Right lobe of liver (tissue), 4 donors: ENCODE data around the gene LPA.
"Not testable (repeated sequence)": the region's sequence is repeated elsewhere in the genome, so short reads cannot be mapped to it uniquely, and the experiment has no call there.

Source experiments
- CTCF ChIP-seq, 4 donors: fragments of 200-600 bp in 3 of 4; fragments of 450-650 bp in 1 of 4; IDR thresholded peaks; one replicate each; pipeline versions ENCODE4 v1.5.1 to v1.8.0; 2016 to 2022; ENCODE audit warnings: antibody characterized with exemption in 4 of 4, mild to moderate bottlenecking in 2 of 4
- POLR2A ChIP-seq: fragments of 450-650 bp; IDR thresholded peaks from one replicate; pipeline ENCODE4 v1.6.1; 2017; ENCODE audit warnings: antibody characterized with exemption, mild to moderate bottlenecking
- donor health status: DM: no; HTN: no; CAD: no.
- donor health status: DM: no; HTN: no; CAD: no.
- donor health status: DM: no; HTN: yes; CAD: no.

GRCh38 chr6:160701918-160702680, 38.0 kb upstream of the LPA start, which contains the start of gene PLG:
- TF ChIP-seq CTCF (IDR thresholded peaks at IDR 0.05), result not testable (repeated sequence)
- TF ChIP-seq POLR2A, result peak; percentile 75
